Measurements from ENCODE around the gene SP140L.

SP140L gene

GRCh38 chr2:230413479-230413878 is 86.5 kb downstream of the SP140L start:
- peaks cover 9% of the 10 kb centered on the region; the same call in 1 of the 2 replicates for H4K20me1 ChIP-seq (ENCODE audit: insufficient read depth, low read length)
- no peak overlapping the region for H3K4me3 ChIP-seq (ENCODE audit: low read length)
- H3K27ac ChIP-seq (ENCODE audit: low read length), result no peak overlapping the region
- peaks cover 25% of the 10 kb centered on the region for H3K79me2 ChIP-seq (ENCODE audit: low read length)
- no peaks in the 10 kb centered on the region for H3K9me3 ChIP-seq (ENCODE audit: insufficient read depth, low read length)
- peaks cover 31% of the 10 kb centered on the region for H3K4me1 ChIP-seq (ENCODE audit: low read length)
- no peak overlapping the region for H3K9ac ChIP-seq (ENCODE audit: low read length)
- peaks cover 3% of the 10 kb centered on the region for H3K36me3 ChIP-seq (replicated peaks; ENCODE audit: low read depth, low read length)
- H3K4me2 ChIP-seq (ENCODE audit: low read length), result no peak overlapping the region
- H2AFZ ChIP-seq (ENCODE audit: low read depth, low read length), result no peak overlapping the region
- TF ChIP-seq CTCF (IDR thresholded peaks at IDR 0.05; ENCODE audit: low read depth, low read length) (no peak), EZH2phosphoT487 (IDR thresholded peaks at IDR 0.05; ENCODE audit: low read depth) (no peak)
- H3K27me3 ChIP-seq (ENCODE audit: low read depth, low read length), result no peaks in the 10 kb centered on the region

- Histone ChIP-seq H3K36me3 (replicated peaks; ENCODE audit: low read depth, low read length) (peaks cover 11% of the 10 kb centered on the region), H3K9ac (ENCODE audit: low read length) (no peak overlapping the region), H2AFZ (ENCODE audit: low read depth, low read length) (no peak overlapping the region), H3K79me2 (ENCODE audit: low read length) (peaks cover 33% of the 10 kb centered on the region), H3K27ac (ENCODE audit: low read length) (no peak overlapping the region), H3K4me3 (ENCODE audit: low read length) (no peak overlapping the region), H3K9me3 (ENCODE audit: insufficient read depth, low read length) (no peaks in the 10 kb centered on the region), H3K27me3 (ENCODE audit: low read depth, low read length) (no peaks in the 10 kb centered on the region), H3K4me1 (ENCODE audit: low read length) (peaks cover 36% of the 10 kb centered on the region), H4K20me1 (ENCODE audit: insufficient read depth, low read length) (peaks cover 17% of the 10 kb centered on the region; the same call in 1 of the 2 replicates), H3K4me2 (ENCODE audit: low read length) (no peak overlapping the region)
- TF ChIP-seq CTCF (IDR thresholded peaks at IDR 0.05; ENCODE audit: low read depth, low read length) (no peak), EZH2phosphoT487 (IDR thresholded peaks at IDR 0.05; ENCODE audit: low read depth) (no peak)
These were observed 87.3 kb downstream of the SP140L start for GRCh38 chr2:230414302-230414701.

- no peak within 1 kb of the TSS for H2AFZ ChIP-seq (ENCODE audit: low read depth, low read length)
- TF ChIP-seq CTCF (IDR thresholded peaks at IDR 0.05; ENCODE audit: low read depth, low read length), result no peak
- no peak for TF ChIP-seq EZH2phosphoT487 (IDR thresholded peaks at IDR 0.05; ENCODE audit: low read depth)
- peaks cover 52% of the 10 kb centered on the region for H3K79me2 ChIP-seq (ENCODE audit: low read length)
- H3K4me1 ChIP-seq (ENCODE audit: low read length), result peaks cover 27% of the 10 kb centered on the region
- peak within 1 kb of the TSS; percentile 94 for H3K4me2 ChIP-seq (ENCODE audit: low read length)
- peak within 1 kb of the TSS; percentile 86 for H3K4me3 ChIP-seq (ENCODE audit: low read length)
- peak within 1 kb of the TSS; percentile 90 for H3K27ac ChIP-seq (ENCODE audit: low read length)
- H3K9me3 ChIP-seq (ENCODE audit: insufficient read depth, low read length), result no peaks in the 10 kb centered on the region
- H3K36me3 ChIP-seq (replicated peaks; ENCODE audit: low read depth, low read length), result peaks cover 15% of the 10 kb centered on the region
- H3K27me3 ChIP-seq (ENCODE audit: low read depth, low read length), result no peaks in the 10 kb centered on the region
- H3K9ac ChIP-seq (ENCODE audit: low read length), result peak within 1 kb of the TSS; percentile 90
- H4K20me1 ChIP-seq (ENCODE audit: insufficient read depth, low read length), result peaks cover 32% of the 10 kb centered on the region; the same call in 1 of the 2 replicates
These were observed 89.2 kb downstream of the SP140L start, which contains the start of gene SP100 for GRCh38 chr2:230416061-230416721. TSS of gene SP100 (plus strand) at chr2:230416201. CDS start at chr2:230416297, 96 bp downstream.

- TF ChIP-seq EZH2phosphoT487 (IDR thresholded peaks at IDR 0.05; ENCODE audit: low read depth) (no peak), CTCF (IDR thresholded peaks at IDR 0.05; ENCODE audit: low read depth, low read length) (no peak)
- Histone ChIP-seq H3K9ac (ENCODE audit: low read length) (peak overlapping the region; percentile 90), H3K4me2 (ENCODE audit: low read length) (peak overlapping the region; percentile 94), H2AFZ (ENCODE audit: low read depth, low read length) (no peak overlapping the region), H3K9me3 (ENCODE audit: insufficient read depth, low read length) (no peaks in the 10 kb centered on the region), H4K20me1 (ENCODE audit: insufficient read depth, low read length) (peaks cover 40% of the 10 kb centered on the region), H3K27ac (ENCODE audit: low read length) (0 out of 2 replicates have a peak overlapping the region, but pooled peaks have one; percentile 90), H3K36me3 (replicated peaks; ENCODE audit: low read depth, low read length) (peaks cover 24% of the 10 kb centered on the region), H3K27me3 (ENCODE audit: low read depth, low read length) (no peaks in the 10 kb centered on the region), H3K4me3 (ENCODE audit: low read length) (peak overlapping the region; percentile 86), H3K79me2 (ENCODE audit: low read length) (peaks cover 63% of the 10 kb centered on the region), H3K4me1 (ENCODE audit: low read length) (peaks cover 21% of the 10 kb centered on the region)
These were observed 90.4 kb downstream of the SP140L start for GRCh38 chr2:230417436-230417835.

Data from OCI-LY3 (cell line).